Uterus (tissue), 2 donors: ENCODE measurements around the gene HNRNPH2.

Experiments
- POLR2A ChIP-seq, 2 donors: fragments of 450-650 bp; IDR thresholded peaks; one replicate each; pipeline ENCODE4 v1.6.1; 2016; ENCODE audit warnings: antibody characterized with exemption in 2 of 2, mild to moderate bottlenecking in 1 of 2, moderate library complexity in 1 of 2
- TF ChIP-seq, protein P1 (sequence below), 4 experiments: fragments of 200-600 bp in 2 of 4; fragments of 450-650 bp in 2 of 4; sonication (generic) in 2 of 4; IDR thresholded peaks; one replicate each; pipeline ENCODE4 v1.5.1; 2016 to 2019; ENCODE audit warnings: antibody characterized with exemption in 4 of 4, mild to moderate bottlenecking in 2 of 4, moderate library complexity in 1 of 4

DNA sequence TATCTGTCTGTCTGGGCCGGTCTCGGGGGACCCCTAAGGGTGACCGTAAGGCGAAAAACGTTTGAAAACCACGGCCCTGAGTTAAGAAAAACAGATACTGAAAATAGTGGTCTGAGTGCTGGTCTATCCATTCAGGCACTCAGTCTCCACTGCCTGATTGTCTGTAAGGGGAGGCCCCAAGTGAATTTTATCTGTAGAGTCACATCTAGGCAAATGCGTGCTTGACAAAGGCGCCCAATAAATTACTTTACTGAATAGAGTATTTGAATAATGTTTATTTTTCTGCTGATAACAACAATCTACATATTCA lies 465 bp downstream of the HNRNPH2 start:
- no peak for TF ChIP-seq POLR2A (IDR thresholded peaks at IDR 0.05)
- TF ChIP-seq, protein P1, sequence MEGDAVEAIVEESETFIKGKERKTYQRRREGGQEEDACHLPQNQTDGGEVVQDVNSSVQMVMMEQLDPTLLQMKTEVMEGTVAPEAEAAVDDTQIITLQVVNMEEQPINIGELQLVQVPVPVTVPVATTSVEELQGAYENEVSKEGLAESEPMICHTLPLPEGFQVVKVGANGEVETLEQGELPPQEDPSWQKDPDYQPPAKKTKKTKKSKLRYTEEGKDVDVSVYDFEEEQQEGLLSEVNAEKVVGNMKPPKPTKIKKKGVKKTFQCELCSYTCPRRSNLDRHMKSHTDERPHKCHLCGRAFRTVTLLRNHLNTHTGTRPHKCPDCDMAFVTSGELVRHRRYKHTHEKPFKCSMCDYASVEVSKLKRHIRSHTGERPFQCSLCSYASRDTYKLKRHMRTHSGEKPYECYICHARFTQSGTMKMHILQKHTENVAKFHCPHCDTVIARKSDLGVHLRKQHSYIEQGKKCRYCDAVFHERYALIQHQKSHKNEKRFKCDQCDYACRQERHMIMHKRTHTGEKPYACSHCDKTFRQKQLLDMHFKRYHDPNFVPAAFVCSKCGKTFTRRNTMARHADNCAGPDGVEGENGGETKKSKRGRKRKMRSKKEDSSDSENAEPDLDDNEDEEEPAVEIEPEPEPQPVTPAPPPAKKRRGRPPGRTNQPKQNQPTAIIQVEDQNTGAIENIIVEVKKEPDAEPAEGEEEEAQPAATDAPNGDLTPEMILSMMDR (IDR thresholded peaks at IDR 0.05), result peak in 1 of 4 experiments; percentile 31
